Spleen (tissue), 11 donors: ENCODE data around the gene ECM1. TPM values are rescaled to one million over a fixed set of nuclear protein-coding genes. Genes with fewer than 3 reads are reported as not detected.

ENCODE experiments used
- DNase-seq: peaks from one replicate; pipeline ENCODE4 v3.0.0-alpha.2; 2020
- H3K27ac ChIP-seq, 8 donors: fragments of 200-600 bp; sonication (generic) in 7 of 8; 1 replicate in 4 of 8; 2 replicates in 4 of 8; pipeline versions ENCODE4 v1.5.0 to v1.8.0; 2016 to 2021; ENCODE audit warnings: inconsistent platforms in 4 of 8, mild to moderate bottlenecking in 4 of 8, moderate library complexity in 1 of 8
- H3K27me3 ChIP-seq, 7 donors: fragments of 200-600 bp; sonication (generic) in 6 of 7; replicated peaks in 1 of 7; 1 replicate in 4 of 7; 2 replicates in 3 of 7; pipeline versions ENCODE4 v1.5.0 to v1.8.0; 2016 to 2021; ENCODE audit warnings: inconsistent platforms in 3 of 7, mild to moderate bottlenecking in 1 of 7
- H3K36me3 ChIP-seq, 6 donors: fragments of 200-600 bp; sonication (generic) in 5 of 6; 1 replicate in 4 of 6; 2 replicates in 2 of 6; pipeline versions ENCODE4 v1.5.0 to v1.8.0; 2016 to 2021; ENCODE audit warnings: inconsistent platforms in 2 of 6
- H3K4me1 ChIP-seq, 6 donors: fragments of 200-600 bp; sonication (generic) in 5 of 6; 1 replicate in 3 of 6; 2 replicates in 3 of 6; pipeline versions ENCODE4 v1.5.0 to v1.8.0; 2016 to 2021; ENCODE audit warnings: inconsistent platforms in 3 of 6
- H3K4me3 ChIP-seq, 8 donors: fragments of 200-600 bp; sonication (generic) in 7 of 8; 1 replicate in 4 of 8; 2 replicates in 4 of 8; pipeline versions ENCODE4 v1.5.0 to v1.8.0; 2016 to 2021; ENCODE audit warnings: inconsistent platforms in 4 of 8, mild to moderate bottlenecking in 4 of 8, moderate library complexity in 2 of 8
- H3K9me3 ChIP-seq, 8 donors: fragments of 200-600 bp; sonication (generic) in 7 of 8; 1 replicate in 4 of 8; 2 replicates in 4 of 8; pipeline versions ENCODE4 v1.5.0 to v1.8.0; 2016 to 2021; ENCODE audit warnings: inconsistent platforms in 4 of 8
- POLR2A ChIP-seq, 3 donors: fragments of 450-650 bp; IDR thresholded peaks; one replicate each; pipeline ENCODE4 v1.5.1; 2017; ENCODE audit warnings: antibody characterized with exemption in 3 of 3, mild to moderate bottlenecking in 1 of 3
- POLR2AphosphoS5 ChIP-seq, 3 donors: sonication (generic); formaldehyde crosslinking; IDR thresholded peaks; one replicate each; pipeline ENCODE4 v1.5.1; 2017; ENCODE audit warnings: antibody characterized with exemption in 3 of 3
- WGBS, 5 donors: extraction: QIAGEN DNeasy Blood & Tissue Kit in 3 of 5; methylation state at CpG; one replicate each; pipeline versions ENCODE4 v1.1.5 to v1.1.7; 2013 to 2018; 5-methylcytosine and 5-hydroxymethylcytosine counted together
- intact Hi-C: fragments of 100-400 bp; cut with DNase I; formaldehyde crosslinking; loops from one replicate; pipeline ENCODE4 v1.15.0; 2023; ENCODE audit warnings: low total_unique reads
- polyA plus RNA-seq, 3 donors: library from polyadenylated mRNA; stranded (reverse); fragments of 200-250 nt; gene quantifications; one replicate each; pipeline ENCODE4 v1.2.1, GENCODE V29; 2013
- total RNA-seq, 7 donors: library from RNA; depleted of rRNA in 3 of 7; stranded (reverse); fragments of >200 nt in 3 of 7; fragmentation: NEBNext Ultra II Directional in 4 of 7; extraction: Animal tissue kit (Norgen Biotek cat#: 25700) in 4 of 7; gene quantifications; one replicate each; pipeline versions ENCODE4 v1.1.0 to v1.2.1, GENCODE V29; 2016 to 2021
- TF ChIP-seq, protein P1 (sequence below), 11 experiments: fragments of 200-600 bp in 7 of 11; fragments of 450-650 bp in 4 of 11; sonication (generic) in 4 of 11; IDR thresholded peaks in 8 of 11; conservative IDR thresholded peaks in 3 of 11; 1 replicate in 7 of 11; 2 replicates in 4 of 11; pipeline versions ENCODE4 v1.4.0 to v1.8.0; 2016 to 2021; ENCODE audit warnings: antibody characterized with exemption in 11 of 11, inconsistent platforms in 4 of 11, mild to moderate bottlenecking in 1 of 11
- donor health status: healthy with polysubstance abuse.
- donor health status: DM: no; HTN: no; CAD: no; lungs with moderate emphysema.
- donor health status: DM: no; HTN: no; CAD: no.
- donor health status: Bipolar disorder and iron deficiency.
- donor health status: healthy.
- donor health status: DM: no; HTN: no; CAD: no.
- donor health status: DM: yes; HTN: yes; CAD: no.

Gene ECM1
- total and polyA plus RNA-seq, 10 donors = 2.7 to 16.5 (median 9.9) TPM

DNA sequence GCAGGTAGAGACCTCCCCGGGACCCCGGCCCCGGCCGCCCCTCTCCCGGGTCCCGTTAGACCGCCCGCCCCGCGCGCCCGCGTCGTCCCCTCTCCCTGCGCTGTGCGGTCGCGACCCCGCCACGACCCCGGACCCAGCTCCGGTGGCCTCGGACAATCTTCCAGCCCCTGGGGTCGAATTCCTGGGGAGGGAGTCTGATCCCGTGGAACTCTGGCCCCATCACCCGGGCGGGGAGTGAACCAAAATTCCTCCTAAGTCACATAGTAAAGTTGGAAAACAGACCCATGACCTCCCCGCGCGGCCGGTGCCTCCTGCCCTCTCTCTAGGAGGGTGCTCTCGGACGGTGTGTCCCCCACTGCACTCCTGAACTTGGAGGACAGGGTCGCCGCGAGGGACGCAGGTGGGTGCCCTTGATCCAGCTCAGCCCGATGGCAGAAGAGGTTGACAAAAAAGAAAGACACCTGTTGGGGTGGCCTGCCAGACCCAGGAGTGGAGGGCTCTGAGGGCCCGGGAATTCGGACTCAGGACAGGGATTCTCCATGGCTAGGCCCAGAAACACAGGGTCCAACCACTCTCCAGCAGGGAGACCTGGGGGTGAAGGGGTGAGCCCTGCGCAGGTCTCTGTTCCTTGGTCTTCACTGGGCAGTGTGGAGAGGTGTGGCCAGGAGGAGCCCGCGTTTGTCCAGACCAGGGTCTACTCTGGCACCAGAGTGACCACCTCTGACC is 41.8 kb downstream of the ECM1 start:
- 31 to 53% (median 43%) methylated on average over 16 to 43 of the region's 43 CpGs for WGBS, 5 donors

DNA sequence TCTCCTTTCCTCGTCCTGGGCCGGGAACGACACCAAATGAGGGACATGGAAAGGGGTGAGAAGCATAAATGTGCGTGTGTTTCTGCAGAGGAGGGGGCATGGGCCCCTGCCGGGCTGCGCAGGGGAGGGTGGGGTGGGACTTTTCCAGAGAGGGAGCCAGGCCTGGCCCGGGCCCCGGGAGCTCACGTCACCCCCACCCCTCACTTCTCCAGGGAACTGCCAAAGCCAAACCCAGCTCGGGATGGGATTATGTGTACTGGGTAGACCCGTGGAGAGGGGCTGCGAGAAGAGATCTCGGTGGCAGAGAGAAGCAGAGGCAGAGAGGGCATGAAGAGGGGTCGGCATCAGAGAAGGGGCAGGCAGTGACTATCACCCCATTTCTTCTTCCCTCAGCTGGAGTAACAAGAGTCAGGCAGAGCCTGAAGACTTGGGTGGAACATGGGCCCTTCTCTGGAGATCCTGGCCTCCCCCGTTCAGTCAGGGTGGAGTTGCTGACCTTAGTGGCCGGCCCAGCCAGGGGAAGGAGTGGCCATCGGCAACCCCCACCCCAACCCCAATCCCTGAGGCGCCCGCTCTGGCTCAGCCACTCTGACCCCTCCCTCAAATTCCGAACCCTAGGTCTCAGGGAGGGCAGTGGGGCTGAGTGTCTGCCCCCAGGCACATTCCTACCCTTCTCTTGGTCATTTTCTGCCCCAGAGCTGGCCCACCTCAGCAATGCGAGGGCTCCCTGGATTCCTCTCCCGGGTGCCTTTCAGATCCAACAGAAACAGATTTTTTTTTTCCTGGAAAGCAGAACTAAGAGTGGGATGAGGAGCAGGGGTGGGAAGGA is 42.5 kb downstream of the ECM1 start:
- H3K27me3 ChIP-seq = peaks cover 0 to 49% (median 0%) of the 10 kb centered on the region in 7 donors
- intact Hi-C loops = no loop called here
- no peak for DNase-seq
- WGBS, 5 donors = 61 to 79% (median 72%) methylated on average over 21 to 22 of the region's 22 CpGs
- TF ChIP-seq, protein P1, sequence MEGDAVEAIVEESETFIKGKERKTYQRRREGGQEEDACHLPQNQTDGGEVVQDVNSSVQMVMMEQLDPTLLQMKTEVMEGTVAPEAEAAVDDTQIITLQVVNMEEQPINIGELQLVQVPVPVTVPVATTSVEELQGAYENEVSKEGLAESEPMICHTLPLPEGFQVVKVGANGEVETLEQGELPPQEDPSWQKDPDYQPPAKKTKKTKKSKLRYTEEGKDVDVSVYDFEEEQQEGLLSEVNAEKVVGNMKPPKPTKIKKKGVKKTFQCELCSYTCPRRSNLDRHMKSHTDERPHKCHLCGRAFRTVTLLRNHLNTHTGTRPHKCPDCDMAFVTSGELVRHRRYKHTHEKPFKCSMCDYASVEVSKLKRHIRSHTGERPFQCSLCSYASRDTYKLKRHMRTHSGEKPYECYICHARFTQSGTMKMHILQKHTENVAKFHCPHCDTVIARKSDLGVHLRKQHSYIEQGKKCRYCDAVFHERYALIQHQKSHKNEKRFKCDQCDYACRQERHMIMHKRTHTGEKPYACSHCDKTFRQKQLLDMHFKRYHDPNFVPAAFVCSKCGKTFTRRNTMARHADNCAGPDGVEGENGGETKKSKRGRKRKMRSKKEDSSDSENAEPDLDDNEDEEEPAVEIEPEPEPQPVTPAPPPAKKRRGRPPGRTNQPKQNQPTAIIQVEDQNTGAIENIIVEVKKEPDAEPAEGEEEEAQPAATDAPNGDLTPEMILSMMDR (IDR thresholded peaks at IDR 0.05 in 8 of 11, conservative IDR thresholded peaks at IDR 0.05 in 3 of 11) = no peak
- peak in 1 of 3 donors; percentile 47 for TF ChIP-seq POLR2AphosphoS5 (IDR thresholded peaks at IDR 0.05)
- H3K4me1 ChIP-seq = peaks cover 30 to 67% (median 57%) of the 10 kb centered on the region in 6 donors
- H3K27ac ChIP-seq = peak overlapping the region; percentile 17 to 86 (median 78)
- H3K36me3 ChIP-seq = peaks cover 0 to 18% (median 0%) of the 10 kb centered on the region in 6 donors
- H3K9me3 ChIP-seq = no peaks in the 10 kb centered on the region
- peak overlapping the region in 3 of 8 donors; percentile 47 to 78 (median 52) for H3K4me3 ChIP-seq

More for the DNA sequence above, 41.8 kb downstream of the ECM1 start:
- TF ChIP-seq POLR2A (IDR thresholded peaks at IDR 0.05) (no peak), POLR2AphosphoS5 (IDR thresholded peaks at IDR 0.05) (peak; percentile 37 to 73 (median 56))
- TF ChIP-seq, protein P1 (IDR thresholded peaks at IDR 0.05 in 8 of 11, conservative IDR thresholded peaks at IDR 0.05 in 3 of 11) = no peak
- Histone ChIP-seq H3K27ac (peak overlapping the region in 7 of 8 donors; percentile 33 to 86 (median 76)), H3K4me3 (peak overlapping the region; percentile 20 to 78 (median 54)), H3K4me1 (peaks cover 30 to 67% (median 57%) of the 10 kb centered on the region in 6 donors), H3K36me3 (peaks cover 0 to 10% (median 0%) of the 10 kb centered on the region in 6 donors), H3K27me3 (peaks cover 0 to 57% (median 0%) of the 10 kb centered on the region in 7 donors), H3K9me3 (no peaks in the 10 kb centered on the region)
- no peak for DNase-seq
- intact Hi-C loops = no loop called here

DNA sequence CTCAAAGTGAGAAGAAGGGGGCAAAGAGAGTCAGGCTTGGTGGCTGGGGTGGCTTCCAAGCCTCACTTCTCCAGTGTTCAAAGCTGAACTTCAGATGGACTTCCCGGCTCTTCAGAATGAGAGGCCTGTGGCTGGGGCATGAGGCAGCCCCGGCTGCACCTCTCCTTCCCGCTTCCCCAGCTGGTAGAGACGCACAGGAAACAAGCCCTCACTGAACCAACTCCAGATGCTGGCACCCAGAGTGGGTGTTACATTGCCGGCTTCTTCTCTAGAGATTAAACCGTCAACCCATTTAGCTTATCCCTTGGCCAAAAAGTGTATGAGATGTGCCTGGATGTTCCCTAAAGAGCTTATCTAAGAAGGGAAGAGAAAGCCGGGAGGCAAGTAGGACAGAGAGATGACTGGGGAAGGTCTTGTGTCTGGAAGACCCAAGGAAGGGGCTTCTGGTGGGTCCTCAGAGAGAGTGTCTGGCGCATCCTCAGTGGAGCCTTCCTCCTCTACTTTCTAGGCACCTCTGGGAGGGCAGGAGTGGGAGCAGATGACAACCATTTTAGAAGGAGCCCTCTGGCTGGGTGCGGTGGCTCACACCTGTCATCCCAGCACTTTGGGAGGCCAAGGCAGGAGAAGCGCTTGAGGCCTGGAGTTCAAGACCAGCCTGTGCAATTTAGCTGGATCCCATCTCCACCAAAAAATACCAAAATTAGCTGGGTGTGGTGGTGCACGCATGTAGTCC is 43.3 kb downstream of the ECM1 start:
- Histone ChIP-seq H3K36me3 (peaks cover 0 to 26% (median 0%) of the 10 kb centered on the region in 6 donors), H3K27me3 (peaks cover 0 to 43% (median 0%) of the 10 kb centered on the region in 7 donors), H3K4me1 (peaks cover 30 to 72% (median 57%) of the 10 kb centered on the region in 6 donors), H3K27ac (peak overlapping the region; percentile 17 to 86 (median 78)), H3K4me3 (no peak overlapping the region), H3K9me3 (no peaks in the 10 kb centered on the region)
- intact Hi-C loops = no loop called here
- TF ChIP-seq POLR2A (IDR thresholded peaks at IDR 0.05) (no peak), POLR2AphosphoS5 (IDR thresholded peaks at IDR 0.05) (peak in 1 of 3 donors; percentile 24)
- DNase-seq = no peak
- WGBS, 5 donors = 44 to 47% (median 46%) methylated on average over 10 to 11 of the region's 11 CpGs

DNA sequence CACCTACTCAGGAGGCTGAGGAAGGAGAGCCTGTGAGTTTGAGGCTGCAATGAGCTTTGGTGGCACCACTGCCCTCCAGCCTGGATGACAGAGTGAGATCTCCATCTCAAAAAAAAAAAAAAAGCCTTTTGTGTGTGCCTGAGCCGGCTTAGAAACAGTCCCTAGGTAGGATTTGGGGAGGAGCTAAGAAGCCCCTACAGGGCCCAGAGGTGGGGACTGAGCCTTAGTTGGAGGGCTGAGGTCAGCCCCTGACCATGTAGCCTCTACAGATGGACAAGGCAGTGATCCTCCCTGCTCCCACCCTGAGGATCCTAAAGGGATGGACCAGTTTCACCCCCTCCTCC is 43.8 kb downstream of the ECM1 start:
- TF ChIP-seq, protein P1 (IDR thresholded peaks at IDR 0.05 in 8 of 11, conservative IDR thresholded peaks at IDR 0.05 in 3 of 11) = no peak
- TF ChIP-seq POLR2A (IDR thresholded peaks at IDR 0.05) = no peak
- TF ChIP-seq POLR2AphosphoS5 (IDR thresholded peaks at IDR 0.05) = no peak
- intact Hi-C loops = no loop called here
- H3K4me1 ChIP-seq = peaks cover 30 to 77% (median 57%) of the 10 kb centered on the region in 6 donors
- H3K27ac ChIP-seq = peak overlapping the region in 7 of 8 donors; percentile 11 to 86 (median 79)
- peaks cover 0 to 37% (median 0%) of the 10 kb centered on the region in 7 donors for H3K27me3 ChIP-seq
- no peak for DNase-seq
- peaks cover 0 to 31% (median 0%) of the 10 kb centered on the region in 6 donors for H3K36me3 ChIP-seq
- H3K4me3 ChIP-seq = peak overlapping the region in 1 of 8 donors; percentile 41
- WGBS, 5 donors = 5 to 36% (median 11%) methylated on average over 1 of the region's 1 CpG
- no peaks in the 10 kb centered on the region for H3K9me3 ChIP-seq
